ENCODE data around the gene FBXO38. TPM values are rescaled to one million over a fixed set of nuclear protein-coding genes. Genes with fewer than 3 reads are reported as not detected.
A peak's percentile ranks its signal among the peaks of the same experiment; 100 is the strongest.

FBXO38 gene
- total and polyA plus RNA-seq, 2 donors (not counting 1 experiment from before 2014, with no cell fraction given) = 14.4 to 97.0 TPM

DNA sequence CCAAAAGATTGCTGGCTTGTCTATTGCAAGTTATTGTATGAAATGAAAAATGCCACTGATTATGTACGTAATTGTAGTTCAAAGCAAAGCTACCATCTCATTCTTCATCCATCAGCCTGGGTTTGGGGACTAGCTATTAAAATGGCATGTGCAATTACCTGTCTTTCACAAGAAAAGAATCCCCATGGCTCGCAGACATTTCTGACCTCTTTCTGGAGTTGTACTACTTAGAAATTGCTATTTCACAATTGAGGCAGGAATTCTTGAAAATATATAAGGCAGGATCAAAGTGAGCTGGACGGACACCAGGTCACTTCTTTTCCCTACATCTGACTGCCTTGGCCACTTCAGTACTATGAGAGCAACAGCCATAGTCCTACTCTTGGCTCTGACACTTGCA, 48.5 kb upstream of the FBXO38 start, which contains the start of gene SPINK9:
SPINK9 (plus strand) TSS at position 301 of the 400 bp plus-strand sequence; CDS start at position 356, 55 bp downstream.
- intact Hi-C loops (cut with micrococcal nuclease) = no loop called here
- peaks cover 0 to 5% (median 0%) of the 10 kb centered on the region in 3 donors for H3K9me3 ChIP-seq (ENCODE audit: control extremely low read depth in 1 of 3, control insufficient read depth in 2 of 3, insufficient read depth in 1 of 3, low read length in 2 of 3)
- H3K27ac ChIP-seq (ENCODE audit: low read length in 2 of 2) = no peak within 1 kb of the TSS
- WGBS (ENCODE audit: insufficient coverage) = no CpG with 5 or more reads among the region's 3 CpGs
- CTCF ChIA-PET = no interaction called here
- no peaks in the 10 kb centered on the region for H4K20me1 ChIP-seq (ENCODE audit: control insufficient read depth, insufficient read depth, low read length, poor library complexity, severe bottlenecking)
- no peaks in the 10 kb centered on the region for H3K79me2 ChIP-seq (ENCODE audit: control insufficient read depth, insufficient read depth, low read length)
- H3K4me3 ChIP-seq (ENCODE audit: control extremely low read depth in 1 of 5, extremely low read depth in 1 of 5, insufficient read depth in 1 of 5, low read depth in 2 of 5, low read length in 4 of 5) = no peak within 1 kb of the TSS
- H3K9ac ChIP-seq (ENCODE audit: low read length) = no peak within 1 kb of the TSS
- no peaks in the 10 kb centered on the region for H3K4me1 ChIP-seq (ENCODE audit: control insufficient read depth in 2 of 2, insufficient read depth in 2 of 2, low read length in 2 of 2)
- TF ChIP-seq, protein P1, sequence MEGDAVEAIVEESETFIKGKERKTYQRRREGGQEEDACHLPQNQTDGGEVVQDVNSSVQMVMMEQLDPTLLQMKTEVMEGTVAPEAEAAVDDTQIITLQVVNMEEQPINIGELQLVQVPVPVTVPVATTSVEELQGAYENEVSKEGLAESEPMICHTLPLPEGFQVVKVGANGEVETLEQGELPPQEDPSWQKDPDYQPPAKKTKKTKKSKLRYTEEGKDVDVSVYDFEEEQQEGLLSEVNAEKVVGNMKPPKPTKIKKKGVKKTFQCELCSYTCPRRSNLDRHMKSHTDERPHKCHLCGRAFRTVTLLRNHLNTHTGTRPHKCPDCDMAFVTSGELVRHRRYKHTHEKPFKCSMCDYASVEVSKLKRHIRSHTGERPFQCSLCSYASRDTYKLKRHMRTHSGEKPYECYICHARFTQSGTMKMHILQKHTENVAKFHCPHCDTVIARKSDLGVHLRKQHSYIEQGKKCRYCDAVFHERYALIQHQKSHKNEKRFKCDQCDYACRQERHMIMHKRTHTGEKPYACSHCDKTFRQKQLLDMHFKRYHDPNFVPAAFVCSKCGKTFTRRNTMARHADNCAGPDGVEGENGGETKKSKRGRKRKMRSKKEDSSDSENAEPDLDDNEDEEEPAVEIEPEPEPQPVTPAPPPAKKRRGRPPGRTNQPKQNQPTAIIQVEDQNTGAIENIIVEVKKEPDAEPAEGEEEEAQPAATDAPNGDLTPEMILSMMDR (IDR thresholded peaks at IDR 0.05) = no peak
- TF ChIP-seq EZH2 (IDR thresholded peaks at IDR 0.05; ENCODE audit: borderline replicate concordance, insufficient read depth, low read depth, low read length, poor library complexity, severe bottlenecking) = no peak
- Mint-ChIP-seq H3K4me1 (no peaks in the 10 kb centered on the region), H3K4me3 (no peak within 1 kb of the TSS), H3K9me3 (ENCODE audit: insufficient read depth) (peaks cover 2% of the 10 kb centered on the region), H3K27me3 (peaks cover 7% of the 10 kb centered on the region), H3K27ac (no peak within 1 kb of the TSS)
- H3K4me2 ChIP-seq (replicated peaks; ENCODE audit: low read depth, low read length, poor library complexity, severe bottlenecking) = no peak within 1 kb of the TSS
- no peaks in the 10 kb centered on the region for H3K27me3 ChIP-seq (replicated peaks in 1 of 4; ENCODE audit: control extremely low read depth in 1 of 4, control insufficient read depth in 3 of 4, insufficient read depth in 4 of 4, low read length in 3 of 4)
- no peak for ATAC-seq (ENCODE audit: low read depth)
- no peak for DNase-seq
- POLR2A ChIA-PET = no interaction called here
- no peaks in the 10 kb centered on the region for H3K36me3 ChIP-seq (replicated peaks in 1 of 2; ENCODE audit: control extremely low read depth in 1 of 2, control insufficient read depth in 1 of 2, extremely low read depth in 1 of 2, insufficient read depth in 2 of 2, low read length in 1 of 2)
- H2AFZ ChIP-seq (ENCODE audit: insufficient read depth, low read depth, low read length, poor library complexity, severe bottlenecking) = no peak within 1 kb of the TSS

GRCh38 chr5:148336704-148337435, 46.9 kb upstream of the FBXO38 start:
- intact Hi-C loops (cut with micrococcal nuclease) = no loop called here
- H3K27ac ChIP-seq (ENCODE audit: low read length in 2 of 2) = no peak overlapping the region
- POLR2A ChIA-PET = no interaction called here
- no peak overlapping the region for H3K9ac ChIP-seq (ENCODE audit: low read length)
- DNase-seq (peak; percentile 7), ATAC-seq (ENCODE audit: low read depth) (peak; percentile 14)
- H4K20me1 ChIP-seq (ENCODE audit: control insufficient read depth, insufficient read depth, low read length, poor library complexity, severe bottlenecking) = no peaks in the 10 kb centered on the region
- H3K79me2 ChIP-seq (ENCODE audit: control insufficient read depth, insufficient read depth, low read length) = no peaks in the 10 kb centered on the region
- H3K4me3 ChIP-seq (ENCODE audit: control extremely low read depth in 1 of 5, extremely low read depth in 1 of 5, insufficient read depth in 1 of 5, low read depth in 2 of 5, low read length in 4 of 5) = no peak overlapping the region
- no peaks in the 10 kb centered on the region for H3K9me3 ChIP-seq (ENCODE audit: control extremely low read depth in 1 of 3, control insufficient read depth in 2 of 3, insufficient read depth in 1 of 3, low read length in 2 of 3)
- no peaks in the 10 kb centered on the region for H3K9me3 Mint-ChIP-seq (ENCODE audit: insufficient read depth)
- no peak overlapping the region for H3K27ac Mint-ChIP-seq
- peaks cover 4% of the 10 kb centered on the region for H3K27me3 Mint-ChIP-seq
- no peak overlapping the region for H3K4me2 ChIP-seq (replicated peaks; ENCODE audit: low read depth, low read length, poor library complexity, severe bottlenecking)
- no peaks in the 10 kb centered on the region for H3K36me3 ChIP-seq (replicated peaks in 1 of 2; ENCODE audit: control extremely low read depth in 1 of 2, control insufficient read depth in 1 of 2, extremely low read depth in 1 of 2, insufficient read depth in 2 of 2, low read length in 1 of 2)
- H3K4me1 Mint-ChIP-seq = no peaks in the 10 kb centered on the region
- H3K4me3 Mint-ChIP-seq = no peak overlapping the region
- TF ChIP-seq EZH2 (IDR thresholded peaks at IDR 0.05; ENCODE audit: borderline replicate concordance, insufficient read depth, low read depth, low read length, poor library complexity, severe bottlenecking) = no peak
- TF ChIP-seq, protein P1 (IDR thresholded peaks at IDR 0.05) = no peak
- H3K27me3 ChIP-seq (replicated peaks in 1 of 4; ENCODE audit: control extremely low read depth in 1 of 4, control insufficient read depth in 3 of 4, insufficient read depth in 4 of 4, low read length in 3 of 4) = no peaks in the 10 kb centered on the region
- 60% methylated on average over 1 of the region's 3 CpGs for WGBS (ENCODE audit: insufficient coverage)
- no peaks in the 10 kb centered on the region for H3K4me1 ChIP-seq (ENCODE audit: control insufficient read depth in 2 of 2, insufficient read depth in 2 of 2, low read length in 2 of 2)
- no peak overlapping the region for H2AFZ ChIP-seq (ENCODE audit: insufficient read depth, low read depth, low read length, poor library complexity, severe bottlenecking)
- CTCF ChIA-PET = no interaction called here
